Brain microvascular endothelial cell (primary cell): ENCODE results near the gene NF1.

Source experiments
- DNase-seq: peaks from one replicate; pipeline ENCODE4 v3.0.0-alpha.2; 2020
- H3K27ac ChIP-seq: fragments of 250-450 bp; sonication (Bioruptor Pico); 2 replicates; pipeline ENCODE4 v1.5.1; 2020; ENCODE audit warnings: mild to moderate bottlenecking, moderate library complexity
- H3K27me3 ChIP-seq: fragments of 250-450 bp; sonication (Bioruptor Pico); replicated peaks from 2 replicates; pipeline ENCODE4 v1.5.1; 2020; ENCODE audit warnings: mild to moderate bottlenecking
- H3K36me3 ChIP-seq: fragments of 250-450 bp; sonication (Bioruptor Pico); replicated peaks from 2 replicates; pipeline ENCODE4 v1.5.1; 2020; ENCODE audit warnings: mild to moderate bottlenecking
- H3K4me3 ChIP-seq: 2 replicates; pipeline ENCODE4 v1.5.1; 2011; ENCODE audit warnings: low read depth, mild to moderate bottlenecking, control low read depth, low read length, moderate library complexity
- in situ Hi-C: cut with HindIII; loops from 2 replicates; pipeline ENCODE4 v1.10.0; 2017; ENCODE audit warnings: low sequenced_read_pairs, low pct_ligation_motif_present
- TF ChIP-seq, protein P1 (sequence below): IDR thresholded peaks from 2 replicates; pipeline ENCODE4 v1.5.1; 2011; ENCODE audit warnings: low read depth, mild to moderate bottlenecking, moderate library complexity, low read length, control low read depth, inconsistent platforms; ENCODE audit errors: missing control alignments

NF1 gene

DNA sequence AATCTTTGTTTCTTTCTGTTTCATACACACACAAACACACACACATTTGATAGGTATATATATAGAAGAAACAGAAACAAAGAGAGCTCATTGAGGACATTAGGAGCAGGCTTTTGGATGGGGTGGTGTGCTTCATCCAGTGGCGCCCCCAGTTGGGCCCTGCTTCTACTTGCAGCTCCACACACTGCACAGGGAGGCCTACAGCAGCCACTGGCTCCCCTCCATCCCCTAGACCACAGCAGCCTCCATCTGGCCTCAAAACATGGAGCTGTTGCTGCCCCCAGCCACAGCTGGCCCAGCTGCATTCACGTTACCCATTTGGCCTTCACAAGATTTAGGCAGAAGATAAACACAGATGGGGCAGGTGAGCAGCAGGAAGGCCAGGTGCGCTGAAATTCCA lies 33.1 kb upstream of the NF1 start:
- DNase-seq, result no peak
- Histone ChIP-seq H3K27ac (no peak overlapping the region), H3K27me3 (no peaks in the 10 kb centered on the region), H3K36me3 (no peaks in the 10 kb centered on the region), H3K4me3 (no peak overlapping the region)
- in situ Hi-C loops, result no loop called here
- TF ChIP-seq, protein P1, sequence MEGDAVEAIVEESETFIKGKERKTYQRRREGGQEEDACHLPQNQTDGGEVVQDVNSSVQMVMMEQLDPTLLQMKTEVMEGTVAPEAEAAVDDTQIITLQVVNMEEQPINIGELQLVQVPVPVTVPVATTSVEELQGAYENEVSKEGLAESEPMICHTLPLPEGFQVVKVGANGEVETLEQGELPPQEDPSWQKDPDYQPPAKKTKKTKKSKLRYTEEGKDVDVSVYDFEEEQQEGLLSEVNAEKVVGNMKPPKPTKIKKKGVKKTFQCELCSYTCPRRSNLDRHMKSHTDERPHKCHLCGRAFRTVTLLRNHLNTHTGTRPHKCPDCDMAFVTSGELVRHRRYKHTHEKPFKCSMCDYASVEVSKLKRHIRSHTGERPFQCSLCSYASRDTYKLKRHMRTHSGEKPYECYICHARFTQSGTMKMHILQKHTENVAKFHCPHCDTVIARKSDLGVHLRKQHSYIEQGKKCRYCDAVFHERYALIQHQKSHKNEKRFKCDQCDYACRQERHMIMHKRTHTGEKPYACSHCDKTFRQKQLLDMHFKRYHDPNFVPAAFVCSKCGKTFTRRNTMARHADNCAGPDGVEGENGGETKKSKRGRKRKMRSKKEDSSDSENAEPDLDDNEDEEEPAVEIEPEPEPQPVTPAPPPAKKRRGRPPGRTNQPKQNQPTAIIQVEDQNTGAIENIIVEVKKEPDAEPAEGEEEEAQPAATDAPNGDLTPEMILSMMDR, result peak; percentile 35

DNA sequence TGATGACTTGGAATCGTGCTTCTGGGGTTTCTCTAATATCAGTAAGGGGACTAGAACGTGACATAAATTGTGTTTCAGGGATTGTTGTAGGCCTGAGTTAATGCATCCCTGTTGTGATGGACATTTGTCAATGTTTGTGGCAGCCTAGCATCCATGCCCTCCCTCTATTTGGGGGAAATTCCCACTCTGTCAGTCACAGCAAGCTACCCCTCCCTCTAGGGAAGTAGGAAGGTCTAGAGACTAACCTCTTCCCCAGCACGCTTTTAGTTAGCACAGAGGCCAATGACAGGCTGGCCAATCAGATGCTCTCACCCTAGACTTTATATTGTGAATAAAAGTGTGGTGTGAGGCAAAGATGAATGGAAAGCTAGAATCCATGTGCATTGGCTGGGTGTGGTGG lies 32.4 kb upstream of the NF1 start:
- in situ Hi-C loops, result no loop called here
- Histone ChIP-seq H3K36me3 (no peaks in the 10 kb centered on the region), H3K4me3 (no peak overlapping the region), H3K27me3 (no peaks in the 10 kb centered on the region), H3K27ac (no peak overlapping the region)
- DNase-seq, result no peak
- TF ChIP-seq, protein P1, result no peak

DNA sequence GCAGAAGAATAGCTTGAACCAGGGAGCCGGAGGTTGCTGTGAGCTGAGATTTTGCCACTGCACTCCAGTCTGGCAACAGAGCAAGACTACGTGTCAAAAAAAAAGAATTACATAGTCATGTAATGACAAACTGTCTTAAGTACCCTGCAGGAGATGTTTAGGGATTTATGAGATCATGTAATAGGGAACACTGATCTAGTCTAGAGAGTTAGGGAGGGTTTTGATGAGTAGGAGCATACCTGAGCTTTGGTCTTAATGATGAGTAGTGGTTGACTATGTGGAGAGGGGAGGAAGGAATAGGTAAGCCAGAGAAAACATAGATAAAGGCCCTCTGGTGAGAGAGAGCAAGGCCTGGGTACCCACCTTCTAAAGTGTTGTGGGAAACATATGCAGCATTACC lies 30.1 kb upstream of the NF1 start:
- DNase-seq, result no peak
- TF ChIP-seq, protein P1, result no peak
- H3K36me3 ChIP-seq, result no peaks in the 10 kb centered on the region
- in situ Hi-C loops, result no loop called here
- no peaks in the 10 kb centered on the region for H3K27me3 ChIP-seq
- no peak overlapping the region for H3K27ac ChIP-seq
- H3K4me3 ChIP-seq, result no peak overlapping the region

DNA sequence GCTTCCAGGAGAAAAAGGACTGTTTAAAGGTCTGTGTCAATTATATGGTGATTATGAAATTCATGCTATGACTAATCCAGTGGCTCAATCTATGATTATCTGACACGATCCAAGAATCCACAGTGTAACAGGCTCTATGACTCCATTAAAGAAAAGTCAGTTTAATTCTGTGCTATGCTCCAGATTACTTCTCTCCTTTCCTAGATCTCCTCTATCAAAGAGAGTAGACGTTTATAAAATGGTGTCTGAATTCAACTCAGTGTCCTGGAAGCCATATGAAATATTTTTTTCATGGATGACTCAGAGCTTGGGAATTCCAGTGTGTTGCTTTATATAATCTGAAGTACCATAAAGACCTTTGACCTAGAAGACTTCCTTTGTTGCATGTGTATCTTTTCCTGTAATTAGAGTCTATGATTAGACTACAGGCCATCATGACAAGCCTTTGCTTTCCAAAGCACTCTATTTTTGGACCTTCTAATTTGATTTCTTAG lies 27.0 kb upstream of the NF1 start:
- Histone ChIP-seq H3K27me3 (no peaks in the 10 kb centered on the region), H3K27ac (peak overlapping the region; percentile 65), H3K36me3 (no peaks in the 10 kb centered on the region), H3K4me3 (no peak overlapping the region)
- TF ChIP-seq, protein P1, result no peak
- peak; percentile 59 for DNase-seq
- in situ Hi-C loops, result no loop called here

DNA sequence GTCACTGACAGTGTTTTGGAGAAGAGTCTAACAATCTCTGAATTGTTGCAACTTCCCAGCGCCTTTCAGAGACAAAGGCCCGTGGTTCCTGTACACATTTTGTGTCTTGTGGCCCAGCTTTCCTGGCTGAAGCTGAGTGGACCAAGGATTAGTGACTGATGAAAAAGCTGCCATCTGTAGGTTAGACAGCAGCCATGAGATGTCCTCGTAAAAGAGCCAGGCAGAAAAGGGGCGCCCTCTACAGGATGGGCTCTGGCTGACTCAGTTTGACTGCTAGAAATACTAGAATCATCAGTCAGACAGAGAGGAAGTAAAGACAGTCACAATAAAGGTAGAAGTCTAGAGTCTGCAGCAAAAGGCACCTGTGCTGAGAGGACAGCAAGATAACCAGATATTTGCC lies 26.5 kb upstream of the NF1 start:
- TF ChIP-seq, protein P1, result peak; percentile 74
- H3K36me3 ChIP-seq, result no peaks in the 10 kb centered on the region
- H3K27me3 ChIP-seq, result no peaks in the 10 kb centered on the region
- no peak overlapping the region for H3K4me3 ChIP-seq
- DNase-seq, result peak; percentile 52
- peak overlapping the region; percentile 65 for H3K27ac ChIP-seq
- in situ Hi-C loops, result no loop called here

DNA sequence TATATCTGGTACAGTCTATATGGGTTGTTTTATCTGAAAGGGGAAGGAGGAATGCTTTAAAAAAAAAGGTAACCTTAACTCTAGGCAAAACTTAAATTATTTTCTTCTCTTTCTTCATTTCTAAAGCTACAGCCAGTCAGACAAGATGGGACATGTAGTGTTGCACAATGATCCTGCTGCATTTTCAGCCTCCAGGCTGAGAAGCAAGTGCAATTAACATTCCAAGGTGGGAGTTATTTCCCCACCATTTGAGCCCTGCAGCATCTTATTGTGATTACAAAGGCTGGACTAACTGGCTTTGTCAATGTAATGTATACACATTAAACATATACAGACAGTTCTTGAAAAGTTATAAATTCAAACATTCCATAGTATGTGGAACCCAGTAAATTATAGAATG lies 22.6 kb upstream of the NF1 start:
- TF ChIP-seq, protein P1, result no peak
- H3K27me3 ChIP-seq, result no peaks in the 10 kb centered on the region
- in situ Hi-C loops, result no loop called here
- no peak overlapping the region for H3K27ac ChIP-seq
- no peaks in the 10 kb centered on the region for H3K36me3 ChIP-seq
- no peak for DNase-seq
- no peak overlapping the region for H3K4me3 ChIP-seq
